Trophoblast cell (in vitro differentiated cells and primary cell): ENCODE measurements around the gene DLX5.

Experiments used
- DNase-seq, 2 donors: peaks; one replicate each; pipeline ENCODE4 v3.0.0-alpha.2; 2016
- H2AFZ ChIP-seq: 2 replicates; pipeline ENCODE4 v1.6.1; 2013; ENCODE audit warnings: low read length, moderate library complexity, mild to moderate bottlenecking; ENCODE audit not compliant: insufficient read depth, poor library complexity
- H2AK5ac ChIP-seq: 2 replicates; pipeline ENCODE4 v1.6.1; 2013; ENCODE audit warnings: mild to moderate bottlenecking, low read length
- H2BK120ac ChIP-seq: 2 replicates; pipeline ENCODE4 v1.6.1; 2013; ENCODE audit warnings: low read length, mild to moderate bottlenecking, moderate library complexity; ENCODE audit not compliant: insufficient read depth, poor library complexity
- H2BK12ac ChIP-seq: 2 replicates; pipeline ENCODE4 v1.6.1; 2013; ENCODE audit warnings: mild to moderate bottlenecking, low read length, moderate library complexity
- H2BK5ac ChIP-seq: 2 replicates; pipeline ENCODE4 v1.6.1; 2013; ENCODE audit warnings: low read length, low read depth, moderate library complexity, mild to moderate bottlenecking; ENCODE audit not compliant: poor library complexity
- H3K14ac ChIP-seq: 2 replicates; pipeline ENCODE4 v1.6.1; 2013; ENCODE audit warnings: mild to moderate bottlenecking, low read length
- H3K18ac ChIP-seq: 2 replicates; pipeline ENCODE4 v1.6.1; 2013; ENCODE audit warnings: mild to moderate bottlenecking, low read length
- H3K23ac ChIP-seq: 2 replicates; pipeline ENCODE4 v1.6.1; 2013; ENCODE audit warnings: low read length
- H3K27ac ChIP-seq: 2 replicates; pipeline ENCODE4 v1.5.1; 2013; ENCODE audit warnings: low read depth, mild to moderate bottlenecking, inconsistent platforms, low read length, moderate library complexity
- H3K27me3 ChIP-seq: 2 replicates; pipeline ENCODE4 v1.6.1; 2013; ENCODE audit warnings: inconsistent platforms, mild to moderate bottlenecking, low read length, moderate library complexity; ENCODE audit not compliant: insufficient read depth
- H3K36me3 ChIP-seq, 2 experiments: 1 replicate in 1 of 2; 2 replicates in 1 of 2; pipeline ENCODE4 v1.6.1; 2013; ENCODE audit warnings: low read length in 2 of 2, mild to moderate bottlenecking in 2 of 2, moderate library complexity in 1 of 2; ENCODE audit not compliant: insufficient read depth in 2 of 2, control insufficient read depth in 1 of 2
- H3K4ac ChIP-seq: 2 replicates; pipeline ENCODE4 v1.6.1; 2013; ENCODE audit warnings: low read depth, mild to moderate bottlenecking, low read length, moderate library complexity
- H3K4me1 ChIP-seq, 2 experiments: 1 replicate in 1 of 2; 2 replicates in 1 of 2; pipeline ENCODE4 v1.6.1; 2013; ENCODE audit warnings: low read length in 2 of 2, mild to moderate bottlenecking in 2 of 2, moderate library complexity in 1 of 2; ENCODE audit not compliant: insufficient read depth in 2 of 2, control insufficient read depth in 1 of 2
- H3K4me2 ChIP-seq: 2 replicates; pipeline ENCODE4 v1.6.1; 2013; ENCODE audit warnings: inconsistent platforms, mild to moderate bottlenecking, low read length, moderate library complexity
- H3K4me3 ChIP-seq: 2 replicates; pipeline ENCODE4 v1.5.1; 2013; ENCODE audit warnings: mild to moderate bottlenecking, low read depth, low read length, inconsistent platforms
- H3K79me1 ChIP-seq: one replicate; pipeline ENCODE4 v1.6.1; 2013; ENCODE audit warnings: low read length
- H3K79me2 ChIP-seq: 2 replicates; pipeline ENCODE4 v1.6.1; 2013; ENCODE audit warnings: low read length, mild to moderate bottlenecking; ENCODE audit not compliant: control insufficient read depth, insufficient read depth, poor library complexity
- H3K9ac ChIP-seq: 2 replicates; pipeline ENCODE4 v1.6.1; 2013; ENCODE audit warnings: mild to moderate bottlenecking, low read length
- H3K9me3 ChIP-seq: 2 replicates; pipeline ENCODE4 v1.6.1; 2013; ENCODE audit warnings: low read depth, mild to moderate bottlenecking, control low read depth, inconsistent platforms, low read length; ENCODE audit not compliant: insufficient read depth
- H4K12ac ChIP-seq: 2 replicates; pipeline ENCODE4 v1.6.1; 2013; ENCODE audit warnings: low read depth, mild to moderate bottlenecking, low read length, moderate library complexity
- H4K8ac ChIP-seq: 2 replicates; pipeline ENCODE4 v1.6.1; 2013; ENCODE audit warnings: low read depth, mild to moderate bottlenecking, low read length, moderate library complexity
- H4K91ac ChIP-seq: one replicate; pipeline ENCODE4 v1.6.1; 2013; ENCODE audit warnings: low read depth, mild to moderate bottlenecking, low read length, moderate library complexity
- WGBS: extraction: QIAGEN DNeasy Blood & Tissue Kit; methylation state at CpG from one replicate; pipeline ENCODE4 v1.1.7; 2013; ENCODE audit warnings: missing lambda C conversion rate; ENCODE audit not compliant: insufficient read length, insufficient coverage; ENCODE audit errors: extremely low coverage; 5-methylcytosine and 5-hydroxymethylcytosine counted together

Gene DLX5

DNA sequence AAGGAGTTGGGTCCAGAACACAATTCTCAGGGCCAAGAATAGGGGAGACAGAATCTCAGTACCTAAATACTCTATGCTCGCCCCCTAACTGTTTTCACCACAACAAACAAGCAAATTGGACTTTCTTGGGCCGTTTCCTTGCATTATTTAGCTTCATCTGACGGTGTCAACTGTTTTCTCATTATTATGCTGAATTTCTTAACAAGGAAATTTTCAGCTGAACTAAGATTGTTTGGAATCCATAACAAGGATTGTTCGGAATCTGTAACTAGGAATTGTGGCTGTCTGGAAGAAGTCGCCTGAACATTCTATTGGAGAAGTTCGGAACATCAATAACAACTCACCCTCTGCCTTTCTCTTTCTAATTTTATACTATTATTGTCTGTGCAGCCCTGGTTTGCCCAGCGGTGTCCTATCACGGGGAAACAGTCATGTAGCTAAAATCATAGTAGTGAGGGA, 34.7 kb downstream of the DLX5 start:
- H2AFZ ChIP-seq: no peak overlapping the region
- no peak overlapping the region for H2BK120ac ChIP-seq
- H4K8ac ChIP-seq: no peak overlapping the region
- no peak overlapping the region for H3K18ac ChIP-seq
- no peak overlapping the region for H4K91ac ChIP-seq
- H3K36me3 ChIP-seq: no peaks in the 10 kb centered on the region
- peaks cover 9% of the 10 kb centered on the region for H3K9me3 ChIP-seq
- no peak overlapping the region for H3K4me2 ChIP-seq
- no peak overlapping the region for H2BK12ac ChIP-seq
- H3K14ac ChIP-seq: no peak overlapping the region
- peaks cover 31% of the 10 kb centered on the region for H3K27me3 ChIP-seq
- H3K4ac ChIP-seq: no peak overlapping the region
- H3K27ac ChIP-seq: no peak overlapping the region
- no peak overlapping the region for H3K23ac ChIP-seq
- no peak overlapping the region for H2BK5ac ChIP-seq
- H4K12ac ChIP-seq: no peak overlapping the region
- no peak overlapping the region for H2AK5ac ChIP-seq
- H3K4me1 ChIP-seq: peaks cover 2 to 12% of the 10 kb centered on the region in 2 experiments
- H3K79me1 ChIP-seq: no peaks in the 10 kb centered on the region
- peak in 1 of 2 donors; percentile 65 for DNase-seq
- WGBS: no CpG with 5 or more reads among the region's 8 CpGs
- no peaks in the 10 kb centered on the region for H3K79me2 ChIP-seq
- H3K9ac ChIP-seq: no peak overlapping the region
- H3K4me3 ChIP-seq: no peak overlapping the region

DNA sequence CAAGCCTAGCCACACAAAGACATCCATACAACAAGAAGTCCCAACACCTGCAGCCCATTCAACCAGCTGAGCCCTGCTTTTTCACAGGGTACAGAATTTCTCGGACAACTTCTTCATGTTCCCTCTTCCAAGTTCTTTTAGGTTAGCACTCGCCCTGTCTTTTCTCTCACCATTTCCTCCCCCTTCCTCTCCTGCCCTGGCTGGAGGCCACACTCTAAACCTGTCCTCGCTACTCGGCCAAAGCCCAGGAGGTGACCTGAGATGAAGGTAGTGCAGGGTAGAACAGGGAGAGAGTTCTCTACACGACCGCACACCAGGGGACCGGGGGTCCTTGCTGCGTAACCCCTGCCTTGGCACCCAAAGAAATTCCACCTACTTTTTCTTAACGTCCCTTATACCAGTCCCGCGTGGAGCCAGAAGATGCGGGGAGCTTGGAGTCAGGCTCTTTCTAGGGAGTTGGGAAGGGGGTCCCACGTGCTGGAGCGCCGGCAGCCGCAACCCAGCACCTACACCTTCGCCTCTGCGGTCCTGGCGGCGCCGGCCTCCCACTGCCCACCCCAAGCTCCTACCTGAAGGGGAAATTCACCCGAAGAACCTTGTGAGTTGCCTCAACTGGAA, 35.3 kb downstream of the DLX5 start:
- no CpG with 5 or more reads among the region's 22 CpGs for WGBS

DNA sequence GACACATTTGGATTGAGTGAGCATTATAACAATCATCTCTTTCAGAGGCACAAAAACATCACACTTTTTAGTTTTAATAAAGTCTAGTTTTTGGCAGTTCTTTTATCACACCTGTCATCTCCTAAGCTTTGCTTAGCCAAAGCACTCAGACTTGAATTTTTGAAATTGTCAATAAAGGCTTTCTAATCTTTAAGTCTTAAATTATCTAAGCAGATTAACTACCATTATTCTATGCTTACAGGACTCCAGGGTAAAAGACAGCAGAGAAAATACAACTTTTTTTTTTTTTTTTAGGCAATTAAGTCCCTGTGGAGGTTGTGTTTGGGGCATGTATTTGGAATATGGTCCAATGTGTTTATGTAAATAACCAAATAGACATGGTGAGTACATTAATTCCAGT, 36.9 kb downstream of the DLX5 start:
- Histone ChIP-seq H2AK5ac (no peak overlapping the region), H3K18ac (no peak overlapping the region), H3K14ac (no peak overlapping the region), H2BK12ac (no peak overlapping the region), H3K4me2 (no peak overlapping the region), H3K23ac (no peak overlapping the region), H3K4ac (no peak overlapping the region), H4K12ac (no peak overlapping the region), H3K9ac (no peak overlapping the region), H4K8ac (no peak overlapping the region), H3K79me1 (no peaks in the 10 kb centered on the region), H3K27me3 (peaks cover 21% of the 10 kb centered on the region), H3K79me2 (no peaks in the 10 kb centered on the region), H3K36me3 (no peaks in the 10 kb centered on the region), H3K4me3 (no peak overlapping the region), H2AFZ (no peak overlapping the region), H3K27ac (no peak overlapping the region), H3K4me1 (peaks cover 2 to 8% of the 10 kb centered on the region in 2 experiments), H2BK5ac (no peak overlapping the region), H2BK120ac (no peak overlapping the region), H4K91ac (no peak overlapping the region), H3K9me3 (peaks cover 5% of the 10 kb centered on the region)
- DNase-seq: no peak

More for the DNA sequence above, 35.3 kb downstream of the DLX5 start:
- H2AK5ac ChIP-seq: no peak overlapping the region
- H3K79me2 ChIP-seq: no peaks in the 10 kb centered on the region
- peaks cover 9% of the 10 kb centered on the region for H3K9me3 ChIP-seq
- H3K4me1 ChIP-seq: peaks cover 2 to 12% of the 10 kb centered on the region in 2 experiments
- no peak overlapping the region for H3K14ac ChIP-seq
- H3K4ac ChIP-seq: no peak overlapping the region
- no peak overlapping the region for H3K23ac ChIP-seq
- peaks cover 31% of the 10 kb centered on the region for H3K27me3 ChIP-seq
- no peak overlapping the region for H4K91ac ChIP-seq
- H4K12ac ChIP-seq: no peak overlapping the region
- no peak overlapping the region for H2BK12ac ChIP-seq
- H4K8ac ChIP-seq: no peak overlapping the region
- no peak overlapping the region for H2BK5ac ChIP-seq
- no peak overlapping the region for H3K4me3 ChIP-seq
- H3K9ac ChIP-seq: no peak overlapping the region
- H2BK120ac ChIP-seq: no peak overlapping the region
- H2AFZ ChIP-seq: no peak overlapping the region
- no peak overlapping the region for H3K18ac ChIP-seq
- H3K27ac ChIP-seq: no peak overlapping the region
- no peaks in the 10 kb centered on the region for H3K79me1 ChIP-seq
- peak overlapping the region; percentile 12 for H3K4me2 ChIP-seq
- no peaks in the 10 kb centered on the region for H3K36me3 ChIP-seq
- no peak for DNase-seq

DNA sequence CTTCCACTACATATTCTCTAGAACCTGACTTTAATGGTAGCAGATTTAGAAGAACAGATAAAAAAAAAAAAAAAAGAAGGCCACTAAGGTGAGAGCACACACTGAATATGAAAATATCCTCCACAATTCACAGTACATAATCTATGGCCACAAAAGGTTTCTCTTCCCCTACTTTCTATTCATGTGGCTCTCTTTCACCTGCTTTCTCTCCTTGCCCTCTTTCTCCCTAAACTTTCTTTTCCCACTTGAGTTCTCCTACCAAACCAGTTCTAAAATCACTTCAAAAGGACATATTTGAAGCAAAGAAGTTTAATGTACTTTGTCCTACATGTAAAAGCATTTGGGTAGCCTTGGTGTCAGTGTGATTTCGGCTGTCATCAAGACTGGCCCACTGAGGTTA, 37.7 kb downstream of the DLX5 start:
- Histone ChIP-seq H3K14ac (no peak overlapping the region), H3K27me3 (peaks cover 12% of the 10 kb centered on the region), H4K91ac (no peak overlapping the region), H3K79me1 (no peaks in the 10 kb centered on the region), H3K4me2 (no peak overlapping the region), H2BK120ac (no peak overlapping the region), H3K23ac (no peak overlapping the region), H2AFZ (no peak overlapping the region), H3K4me3 (no peak overlapping the region), H3K4me1 (peaks cover 2 to 5% of the 10 kb centered on the region in 2 experiments), H3K18ac (no peak overlapping the region), H3K79me2 (no peaks in the 10 kb centered on the region), H2AK5ac (no peak overlapping the region), H3K4ac (no peak overlapping the region), H3K36me3 (no peaks in the 10 kb centered on the region), H3K9me3 (no peaks in the 10 kb centered on the region), H3K9ac (no peak overlapping the region), H2BK12ac (no peak overlapping the region), H4K12ac (no peak overlapping the region), H2BK5ac (no peak overlapping the region), H3K27ac (no peak overlapping the region), H4K8ac (no peak overlapping the region)
- no CpG with 5 or more reads among the region's 1 CpG for WGBS
- no peak for DNase-seq
